Fibroblast of lung (primary cell): Measurements from ENCODE around the gene TRPM4. TPM values are rescaled to one million over a fixed set of nuclear protein-coding genes. Genes with fewer than 3 reads are reported as not detected.

Experiments used
- DNase-seq, 2 donors: peaks; one replicate each; pipeline versions ENCODE4 v3.0.0 to v3.0.0-alpha.2; 2010; ENCODE audit warnings: low read depth in 2 of 2
- H2AFZ ChIP-seq: 2 replicates; pipeline ENCODE4 v1.5.1; 2012; ENCODE audit warnings: low read length, control low read depth, inconsistent platforms
- H3K27ac ChIP-seq: 2 replicates; pipeline ENCODE4 v1.5.1; 2011; ENCODE audit warnings: low read length, control low read depth; ENCODE audit not compliant: insufficient read depth
- H3K27me3 ChIP-seq: 2 replicates; pipeline ENCODE4 v1.5.1; 2011; ENCODE audit warnings: mild to moderate bottlenecking, low read length; ENCODE audit not compliant: control insufficient read depth, insufficient read depth
- H3K36me3 ChIP-seq: 2 replicates; pipeline ENCODE4 v1.5.1; 2011; ENCODE audit warnings: low read length; ENCODE audit not compliant: control insufficient read depth, insufficient read depth
- H3K4me1 ChIP-seq: 2 replicates; pipeline ENCODE4 v1.5.1; 2011; ENCODE audit warnings: low read length; ENCODE audit not compliant: control insufficient read depth, insufficient read depth; ENCODE audit errors: extremely low read depth
- H3K4me2 ChIP-seq: 2 replicates; pipeline ENCODE4 v1.5.1; 2011; ENCODE audit warnings: low read length, control low read depth; ENCODE audit not compliant: insufficient read depth; ENCODE audit errors: extremely low read depth
- H3K4me3 ChIP-seq, 4 experiments: fragments of 200-600 bp in 1 of 4; sonication (generic) in 1 of 4; replicated peaks in 1 of 4; 2 replicates each; pipeline ENCODE4 v1.5.1; 2011 to 2016; ENCODE audit warnings: low read length in 4 of 4, low read depth in 3 of 4, mild to moderate bottlenecking in 3 of 4, control low read depth in 2 of 4, inconsistent platforms in 1 of 4, mixed read lengths in 1 of 4; ENCODE audit not compliant: insufficient read depth in 1 of 4; ENCODE audit errors: control extremely low read depth in 1 of 4
- H3K79me2 ChIP-seq: 2 replicates; pipeline ENCODE4 v1.5.1; 2012; ENCODE audit warnings: mild to moderate bottlenecking, low read length, inconsistent platforms; ENCODE audit not compliant: control insufficient read depth, insufficient read depth
- H3K9ac ChIP-seq: 2 replicates; pipeline ENCODE4 v1.5.1; 2011; ENCODE audit warnings: mild to moderate bottlenecking, low read length, control low read depth; ENCODE audit not compliant: insufficient read depth
- H3K9me3 ChIP-seq: 2 replicates; pipeline ENCODE4 v1.5.1; 2012; ENCODE audit warnings: low read depth, low read length; ENCODE audit not compliant: control insufficient read depth, insufficient read depth
- H4K20me1 ChIP-seq: 2 replicates; pipeline ENCODE4 v1.5.1; 2011; ENCODE audit warnings: low read length; ENCODE audit not compliant: control insufficient read depth, insufficient read depth; ENCODE audit errors: extremely low read depth
- EZH2 ChIP-seq: IDR thresholded peaks from 2 replicates; pipeline ENCODE4 v1.5.1; 2012; ENCODE audit warnings: low read length, control low read depth, mild to moderate bottlenecking; ENCODE audit errors: missing control alignments
- polyA minus RNA-seq: library from RNA; depleted of rRNA, polyadenylated mRNA; stranded (reverse); fragments of >200 nt; gene quantifications from 2 replicates; pipeline ENCODE4 v1.2.3, GENCODE V29; 2011; ENCODE audit warnings: low replicate concordance
- polyA plus RNA-seq, 2 donors: library from polyadenylated mRNA; depleted of rRNA in 1 of 2; stranded (reverse) in 1 of 2; unstranded in 1 of 2; fragments of >200 nt; gene quantifications; 2 replicates each; pipeline ENCODE4 v1.2.1, GENCODE V29; 2011 to 2012; ENCODE audit warnings: missing spikeins in 1 of 2
- total RNA-seq: library from RNA; depleted of rRNA; stranded (reverse); fragments of >200 nt; gene quantifications from 2 replicates; pipeline ENCODE4 v1.2.1, GENCODE V29; 2014
- TF ChIP-seq, protein P1 (sequence below), 2 donors: IDR thresholded peaks in 1 of 2; conservative IDR thresholded peaks in 1 of 2; 1 replicate in 1 of 2; 2 replicates in 1 of 2; pipeline ENCODE4 v1.5.1; 2011 to 2012; ENCODE audit warnings: low read length in 2 of 2, control low read depth in 1 of 2, inconsistent platforms in 1 of 2, low read depth in 1 of 2, mild to moderate bottlenecking in 1 of 2

The TRPM4 gene
- total RNA-seq (6.9 and 18.7 TPM in 2 replicates), polyA plus RNA-seq (6.1 and 6.7 TPM in 2 replicates), polyA minus RNA-seq (13.0 and 18.7 TPM in 2 replicates)
- 11.5 and 14.9 TPM in 2 replicates for polyA plus RNA-seq (2012)

- peak within 1 kb of the TSS; percentile 78 to 97 (median 93) for H3K4me3 ChIP-seq
- peak; percentile 67 to 68 for DNase-seq
- no peaks in the 10 kb centered on the region for H3K27me3 ChIP-seq
- no peaks in the 10 kb centered on the region for H4K20me1 ChIP-seq
- no peaks in the 10 kb centered on the region for H3K9me3 ChIP-seq
- H2AFZ ChIP-seq: peak within 1 kb of the TSS; percentile 62
- peaks cover 5% of the 10 kb centered on the region for H3K4me1 ChIP-seq
- peak within 1 kb of the TSS; percentile 88 for H3K4me2 ChIP-seq
- H3K36me3 ChIP-seq: no peaks in the 10 kb centered on the region
- peak within 1 kb of the TSS; percentile 69 for H3K9ac ChIP-seq
- H3K79me2 ChIP-seq: no peaks in the 10 kb centered on the region
- TF ChIP-seq, protein P1, sequence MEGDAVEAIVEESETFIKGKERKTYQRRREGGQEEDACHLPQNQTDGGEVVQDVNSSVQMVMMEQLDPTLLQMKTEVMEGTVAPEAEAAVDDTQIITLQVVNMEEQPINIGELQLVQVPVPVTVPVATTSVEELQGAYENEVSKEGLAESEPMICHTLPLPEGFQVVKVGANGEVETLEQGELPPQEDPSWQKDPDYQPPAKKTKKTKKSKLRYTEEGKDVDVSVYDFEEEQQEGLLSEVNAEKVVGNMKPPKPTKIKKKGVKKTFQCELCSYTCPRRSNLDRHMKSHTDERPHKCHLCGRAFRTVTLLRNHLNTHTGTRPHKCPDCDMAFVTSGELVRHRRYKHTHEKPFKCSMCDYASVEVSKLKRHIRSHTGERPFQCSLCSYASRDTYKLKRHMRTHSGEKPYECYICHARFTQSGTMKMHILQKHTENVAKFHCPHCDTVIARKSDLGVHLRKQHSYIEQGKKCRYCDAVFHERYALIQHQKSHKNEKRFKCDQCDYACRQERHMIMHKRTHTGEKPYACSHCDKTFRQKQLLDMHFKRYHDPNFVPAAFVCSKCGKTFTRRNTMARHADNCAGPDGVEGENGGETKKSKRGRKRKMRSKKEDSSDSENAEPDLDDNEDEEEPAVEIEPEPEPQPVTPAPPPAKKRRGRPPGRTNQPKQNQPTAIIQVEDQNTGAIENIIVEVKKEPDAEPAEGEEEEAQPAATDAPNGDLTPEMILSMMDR (conservative IDR thresholded peaks at IDR 0.05 in 1 of 2, IDR thresholded peaks at IDR 0.05 in 1 of 2; ENCODE audit: low read depth in 1 of 2, low read length in 2 of 2): no peak
- no peak for TF ChIP-seq EZH2
- peak within 1 kb of the TSS; percentile 58 for H3K27ac ChIP-seq
Measured at GRCh38 chr19:49157445-49158224, at the start of gene TRPM4. Gene TRPM4 (plus strand): TSS chr19:49157792. CDS start chr19:49157867, 75 bp downstream.

DNA sequence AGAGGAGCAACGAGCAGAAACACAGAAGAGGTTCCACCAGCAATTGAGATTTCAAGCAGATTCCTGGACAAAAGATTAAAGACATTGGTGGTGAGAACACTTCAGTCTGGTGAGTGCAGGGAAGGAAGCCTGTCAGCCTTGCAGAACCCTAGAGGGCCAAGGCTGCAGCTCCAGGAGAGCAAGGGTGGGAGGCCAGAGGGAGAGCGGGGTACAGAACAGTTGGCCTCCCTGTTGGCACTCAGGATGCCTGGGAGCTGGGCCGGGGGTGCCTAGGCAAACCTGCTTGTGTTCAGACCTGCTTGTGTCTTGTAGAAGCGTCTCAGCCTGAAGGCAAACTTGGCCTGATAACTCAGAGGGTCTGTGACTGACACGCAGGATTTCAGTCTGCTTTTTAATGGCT, 48.5 kb upstream of the TRPM4 start:
- Histone ChIP-seq H3K4me3 (no peak overlapping the region), H3K9ac (no peak overlapping the region), H3K36me3 (peaks cover 32% of the 10 kb centered on the region), H3K9me3 (no peaks in the 10 kb centered on the region), H3K4me2 (no peak overlapping the region), H3K27ac (no peak overlapping the region), H3K79me2 (no peaks in the 10 kb centered on the region), H4K20me1 (no peaks in the 10 kb centered on the region), H3K4me1 (peaks cover 3% of the 10 kb centered on the region), H2AFZ (no peak overlapping the region), H3K27me3 (no peaks in the 10 kb centered on the region)
- DNase-seq: no peak
- TF ChIP-seq EZH2: no peak
- TF ChIP-seq, protein P1 (conservative IDR thresholded peaks at IDR 0.05 in 1 of 2, IDR thresholded peaks at IDR 0.05 in 1 of 2; ENCODE audit: low read depth in 1 of 2, low read length in 2 of 2): no peak

GRCh38 chr19:49109569-49110233, 47.9 kb upstream of the TRPM4 start:
- H3K27ac ChIP-seq: no peak overlapping the region
- no peak overlapping the region for H2AFZ ChIP-seq
- H3K4me2 ChIP-seq: no peak overlapping the region
- TF ChIP-seq, protein P1 (conservative IDR thresholded peaks at IDR 0.05 in 1 of 2, IDR thresholded peaks at IDR 0.05 in 1 of 2; ENCODE audit: low read depth in 1 of 2, low read length in 2 of 2): no peak
- no peak for TF ChIP-seq EZH2
- no peak overlapping the region for H3K9ac ChIP-seq
- no peaks in the 10 kb centered on the region for H3K27me3 ChIP-seq
- H3K36me3 ChIP-seq: peaks cover 29% of the 10 kb centered on the region
- H3K9me3 ChIP-seq: no peaks in the 10 kb centered on the region
- no peak for DNase-seq
- no peaks in the 10 kb centered on the region for H4K20me1 ChIP-seq
- peaks cover 3% of the 10 kb centered on the region for H3K4me1 ChIP-seq
- no peak overlapping the region for H3K4me3 ChIP-seq
- no peaks in the 10 kb centered on the region for H3K79me2 ChIP-seq
